Loucy (cell line): ENCODE results near the gene CEP131.

Experiments
- EZH2phosphoT487 ChIP-seq: fragments of 200-600 bp; IDR thresholded peaks from 2 replicates; pipeline ENCODE4 v1.6.1; 2018; ENCODE audit warnings: antibody characterized with exemption, mild to moderate bottlenecking, moderate library complexity, borderline replicate concordance
- TF ChIP-seq, protein P1 (sequence below): fragments of 200-600 bp; sonication (generic); conservative IDR thresholded peaks from 2 replicates; pipeline ENCODE4 v1.5.1; 2014; ENCODE audit warnings: mild to moderate bottlenecking, antibody characterized with exemption, low read length

DNA sequence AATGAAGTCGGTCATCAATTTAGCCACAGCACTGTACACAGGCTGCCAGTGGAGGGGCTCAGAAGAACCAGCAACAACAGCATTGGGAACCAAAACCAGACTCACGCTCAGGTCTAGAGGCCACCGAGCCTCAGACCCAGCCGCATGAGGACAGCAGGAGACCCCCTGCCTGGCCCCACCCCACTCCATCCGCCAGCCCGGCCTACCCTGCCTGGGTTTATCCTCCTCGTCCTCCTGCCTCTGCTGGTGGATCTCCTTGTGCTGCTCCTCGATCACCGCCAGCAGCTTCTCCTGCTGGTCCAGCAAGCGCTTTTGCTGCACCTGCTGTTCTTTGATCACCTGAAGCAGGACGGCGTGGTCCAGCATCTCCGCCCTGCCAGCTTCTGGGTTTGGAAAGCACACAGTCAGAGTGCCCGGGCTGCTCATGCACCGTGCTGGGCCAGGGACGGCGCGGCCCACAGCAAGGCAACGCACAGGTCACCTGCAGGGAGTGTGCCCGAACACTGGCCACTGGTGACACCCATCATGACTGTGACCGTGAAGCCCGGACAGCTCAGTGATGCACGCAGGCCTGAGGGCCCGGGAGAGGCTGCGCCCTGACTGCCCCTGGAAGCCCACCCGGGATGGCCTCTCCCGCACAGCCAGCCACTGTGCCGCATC is 24.0 kb upstream of the CEP131 start:
- TF ChIP-seq, protein P1, sequence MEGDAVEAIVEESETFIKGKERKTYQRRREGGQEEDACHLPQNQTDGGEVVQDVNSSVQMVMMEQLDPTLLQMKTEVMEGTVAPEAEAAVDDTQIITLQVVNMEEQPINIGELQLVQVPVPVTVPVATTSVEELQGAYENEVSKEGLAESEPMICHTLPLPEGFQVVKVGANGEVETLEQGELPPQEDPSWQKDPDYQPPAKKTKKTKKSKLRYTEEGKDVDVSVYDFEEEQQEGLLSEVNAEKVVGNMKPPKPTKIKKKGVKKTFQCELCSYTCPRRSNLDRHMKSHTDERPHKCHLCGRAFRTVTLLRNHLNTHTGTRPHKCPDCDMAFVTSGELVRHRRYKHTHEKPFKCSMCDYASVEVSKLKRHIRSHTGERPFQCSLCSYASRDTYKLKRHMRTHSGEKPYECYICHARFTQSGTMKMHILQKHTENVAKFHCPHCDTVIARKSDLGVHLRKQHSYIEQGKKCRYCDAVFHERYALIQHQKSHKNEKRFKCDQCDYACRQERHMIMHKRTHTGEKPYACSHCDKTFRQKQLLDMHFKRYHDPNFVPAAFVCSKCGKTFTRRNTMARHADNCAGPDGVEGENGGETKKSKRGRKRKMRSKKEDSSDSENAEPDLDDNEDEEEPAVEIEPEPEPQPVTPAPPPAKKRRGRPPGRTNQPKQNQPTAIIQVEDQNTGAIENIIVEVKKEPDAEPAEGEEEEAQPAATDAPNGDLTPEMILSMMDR, result no peak
- no peak for TF ChIP-seq EZH2phosphoT487
